OCI-LY3 (cell line): ENCODE measurements around the gene CFC1.
"Not testable (repeated sequence)": the region's sequence is repeated elsewhere in the genome, so short reads cannot be mapped to it uniquely, and the experiment has no call there.

Experiments used
- EZH2phosphoT487 ChIP-seq: fragments of 200-600 bp; shearing (Covaris generic); IDR thresholded peaks from 2 replicates; pipeline ENCODE4 v1.6.1; 2018; ENCODE audit warnings: antibody characterized with exemption, mixed run types, low read depth
- TF ChIP-seq, protein P1 (sequence below): fragments of 200-600, 300-600 bp; sonication (generic); IDR thresholded peaks from 2 replicates; pipeline ENCODE4 v1.5.1; 2014; ENCODE audit warnings: antibody characterized with exemption, low read length, low read depth

DNA sequence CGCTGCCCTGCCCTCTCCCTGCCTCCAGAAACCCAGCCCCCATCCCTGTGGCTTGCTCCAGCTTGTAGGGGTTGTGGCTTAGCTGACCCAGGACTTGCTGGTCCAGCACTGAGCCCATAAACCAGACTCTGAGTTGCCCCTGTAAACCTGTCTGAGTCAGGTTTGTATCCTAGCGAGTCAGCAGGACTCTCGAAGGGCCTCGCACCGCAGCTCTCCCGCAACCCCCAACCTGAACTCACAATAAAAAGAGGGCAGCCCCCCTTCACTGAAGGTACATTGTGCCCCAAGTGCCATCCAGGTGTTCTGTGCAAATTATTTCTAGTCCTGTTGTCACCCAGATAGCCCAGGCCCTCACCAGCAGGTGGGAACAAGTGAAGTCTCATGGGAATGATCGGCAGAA, 17.9 kb downstream of the CFC1 start:
- not testable (repeated sequence) for TF ChIP-seq EZH2phosphoT487
- TF ChIP-seq, protein P1, sequence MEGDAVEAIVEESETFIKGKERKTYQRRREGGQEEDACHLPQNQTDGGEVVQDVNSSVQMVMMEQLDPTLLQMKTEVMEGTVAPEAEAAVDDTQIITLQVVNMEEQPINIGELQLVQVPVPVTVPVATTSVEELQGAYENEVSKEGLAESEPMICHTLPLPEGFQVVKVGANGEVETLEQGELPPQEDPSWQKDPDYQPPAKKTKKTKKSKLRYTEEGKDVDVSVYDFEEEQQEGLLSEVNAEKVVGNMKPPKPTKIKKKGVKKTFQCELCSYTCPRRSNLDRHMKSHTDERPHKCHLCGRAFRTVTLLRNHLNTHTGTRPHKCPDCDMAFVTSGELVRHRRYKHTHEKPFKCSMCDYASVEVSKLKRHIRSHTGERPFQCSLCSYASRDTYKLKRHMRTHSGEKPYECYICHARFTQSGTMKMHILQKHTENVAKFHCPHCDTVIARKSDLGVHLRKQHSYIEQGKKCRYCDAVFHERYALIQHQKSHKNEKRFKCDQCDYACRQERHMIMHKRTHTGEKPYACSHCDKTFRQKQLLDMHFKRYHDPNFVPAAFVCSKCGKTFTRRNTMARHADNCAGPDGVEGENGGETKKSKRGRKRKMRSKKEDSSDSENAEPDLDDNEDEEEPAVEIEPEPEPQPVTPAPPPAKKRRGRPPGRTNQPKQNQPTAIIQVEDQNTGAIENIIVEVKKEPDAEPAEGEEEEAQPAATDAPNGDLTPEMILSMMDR: not testable (repeated sequence)
